IMR-90 (cell line): Measurements from ENCODE around the gene FBLIM1. TPM values are rescaled to one million over a fixed set of nuclear protein-coding genes. Genes with fewer than 3 reads are reported as not detected.

Experiments used
- POLR2A ChIP-seq: IDR thresholded peaks from 2 replicates; pipeline ENCODE4 v1.6.1; 2012; ENCODE audit warnings: mild to moderate bottlenecking, low read depth, low read length
- RCOR1 ChIP-seq: IDR thresholded peaks from 2 replicates; pipeline ENCODE4 v1.6.1; 2012; ENCODE audit warnings: mild to moderate bottlenecking, low read length, improper control_type of control experiment; ENCODE audit not compliant: insufficient replicate concordance
- RFX5 ChIP-seq: IDR thresholded peaks from 2 replicates; pipeline ENCODE4 v1.8.0; 2012; ENCODE audit warnings: low read depth, mild to moderate bottlenecking, low read length, moderate library complexity
- polyA plus RNA-seq, 3 experiments: library from polyadenylated mRNA; depleted of rRNA; stranded (reverse); fragments of >200 nt; gene quantifications; 2 replicates each; pipeline ENCODE4 v1.2.3, GENCODE V29; 2012; ENCODE audit warnings: low replicate concordance in 1 of 3
- total RNA-seq: library from RNA; depleted of rRNA; stranded (reverse); fragments of >200 nt; gene quantifications from 2 replicates; pipeline ENCODE4 v1.2.3, GENCODE V29; 2012
- TF ChIP-seq, protein P1 (sequence below): fragments of 150-350 bp; IDR thresholded peaks from 2 replicates; pipeline ENCODE4 v1.6.1; 2016; ENCODE audit warnings: low read depth, mild to moderate bottlenecking, low read length, moderate library complexity, borderline replicate concordance

Gene FBLIM1
- total and polyA plus RNA-seq, 2 of the 4 experiments (the other 2 are of a cell fraction): 52.2 to 140 TPM

DNA sequence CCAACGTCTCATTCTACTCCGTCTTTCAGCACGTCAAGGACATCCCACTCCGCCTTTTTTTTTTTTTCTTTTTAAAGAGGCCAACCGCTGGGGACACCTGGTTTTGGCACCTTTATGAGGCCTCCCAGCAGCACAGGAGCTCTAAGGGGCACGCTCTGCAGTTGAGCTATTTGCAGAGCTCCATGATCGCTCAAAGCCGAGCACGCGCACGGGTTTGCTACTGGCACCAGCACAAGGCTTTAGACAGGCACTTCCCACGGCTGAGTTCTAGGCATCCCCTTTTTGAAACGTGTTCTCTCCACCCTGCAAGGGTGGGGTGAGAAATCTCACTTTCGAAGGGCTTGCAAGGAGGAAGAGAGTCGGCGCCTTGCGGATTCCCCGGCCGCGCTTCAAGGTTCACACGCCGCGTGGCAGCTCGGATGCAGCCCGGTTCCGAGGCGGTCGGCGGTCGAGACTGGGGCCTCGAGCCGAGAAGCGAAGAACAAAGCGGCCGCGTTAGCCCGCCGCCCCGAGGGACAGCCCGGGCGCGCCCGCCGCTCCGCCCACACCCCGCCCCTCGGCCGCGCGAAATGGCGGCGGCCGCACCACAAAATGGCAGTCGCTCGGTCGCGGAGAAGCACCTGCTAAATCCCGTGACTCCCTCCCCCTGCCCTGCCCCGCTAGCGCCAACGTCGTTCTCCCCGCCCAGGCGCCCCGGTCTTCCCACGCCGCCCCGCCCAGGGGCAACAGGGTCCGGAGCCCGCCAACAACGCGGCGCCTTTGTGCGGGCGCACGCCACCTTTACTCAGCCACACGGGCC, 76.0 kb downstream of the FBLIM1 start (continued):
- TF ChIP-seq, protein P1, sequence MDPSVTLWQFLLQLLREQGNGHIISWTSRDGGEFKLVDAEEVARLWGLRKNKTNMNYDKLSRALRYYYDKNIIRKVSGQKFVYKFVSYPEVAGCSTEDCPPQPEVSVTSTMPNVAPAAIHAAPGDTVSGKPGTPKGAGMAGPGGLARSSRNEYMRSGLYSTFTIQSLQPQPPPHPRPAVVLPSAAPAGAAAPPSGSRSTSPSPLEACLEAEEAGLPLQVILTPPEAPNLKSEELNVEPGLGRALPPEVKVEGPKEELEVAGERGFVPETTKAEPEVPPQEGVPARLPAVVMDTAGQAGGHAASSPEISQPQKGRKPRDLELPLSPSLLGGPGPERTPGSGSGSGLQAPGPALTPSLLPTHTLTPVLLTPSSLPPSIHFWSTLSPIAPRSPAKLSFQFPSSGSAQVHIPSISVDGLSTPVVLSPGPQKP: no peak
- no peak for TF ChIP-seq RFX5
- peak; percentile 66; the same call in 1 of the 2 replicates for TF ChIP-seq POLR2A
- TF ChIP-seq RCOR1: peak; percentile 99
